Omental fat pad (tissue), 4 donors: ENCODE data around the gene B9D1. TPM values are rescaled to one million over a fixed set of nuclear protein-coding genes. Genes with fewer than 3 reads are reported as not detected.

Experiments
- ATAC-seq: fragments of 150-250 bp; one replicate; pipeline ENCODE4 v1.9.1; 2016; ENCODE audit warnings: mild to moderate bottlenecking, moderate library complexity; ENCODE audit not compliant: low FRiP score
- DNase-seq: peaks from one replicate; pipeline ENCODE4 v3.0.0-alpha.2; 2019; ENCODE audit warnings: low spot score
- total RNA-seq, 4 donors: library from RNA; depleted of rRNA; stranded (reverse); fragments of >200 nt; gene quantifications; one replicate each; pipeline ENCODE4 v1.1.0, GENCODE V29; 2016
- TF ChIP-seq, protein P1 (sequence below), 3 donors: fragments of 450-650 bp; IDR thresholded peaks; one replicate each; pipeline ENCODE4 v1.5.1; 2016 to 2017; ENCODE audit warnings: antibody characterized with exemption in 3 of 3, mild to moderate bottlenecking in 3 of 3, moderate library complexity in 2 of 3

Gene B9D1
- total RNA-seq, 4 donors from 2014 or later: 8.0 to 27.4 (median 18.3) TPM

DNA sequence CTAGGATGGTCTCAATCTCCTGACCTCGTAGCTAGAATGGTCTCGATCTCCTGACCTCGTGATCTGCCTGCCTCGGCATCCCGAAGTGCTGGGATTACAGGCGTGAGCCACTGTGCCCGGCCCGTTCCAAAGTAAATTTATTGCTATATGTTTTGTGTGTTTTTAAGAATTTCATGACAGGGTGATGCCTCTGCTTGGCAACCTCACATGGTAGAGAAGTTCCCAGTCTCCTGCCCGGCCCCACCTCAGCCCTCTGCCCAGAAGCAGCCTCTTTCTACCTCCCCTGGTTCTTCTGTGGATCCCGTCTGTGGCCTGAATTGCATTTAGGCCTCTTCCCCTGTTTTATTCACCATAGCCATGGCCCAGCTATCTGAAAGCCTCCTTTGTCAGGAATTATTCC is 55.0 kb downstream of the B9D1 start:
- TF ChIP-seq, protein P1, sequence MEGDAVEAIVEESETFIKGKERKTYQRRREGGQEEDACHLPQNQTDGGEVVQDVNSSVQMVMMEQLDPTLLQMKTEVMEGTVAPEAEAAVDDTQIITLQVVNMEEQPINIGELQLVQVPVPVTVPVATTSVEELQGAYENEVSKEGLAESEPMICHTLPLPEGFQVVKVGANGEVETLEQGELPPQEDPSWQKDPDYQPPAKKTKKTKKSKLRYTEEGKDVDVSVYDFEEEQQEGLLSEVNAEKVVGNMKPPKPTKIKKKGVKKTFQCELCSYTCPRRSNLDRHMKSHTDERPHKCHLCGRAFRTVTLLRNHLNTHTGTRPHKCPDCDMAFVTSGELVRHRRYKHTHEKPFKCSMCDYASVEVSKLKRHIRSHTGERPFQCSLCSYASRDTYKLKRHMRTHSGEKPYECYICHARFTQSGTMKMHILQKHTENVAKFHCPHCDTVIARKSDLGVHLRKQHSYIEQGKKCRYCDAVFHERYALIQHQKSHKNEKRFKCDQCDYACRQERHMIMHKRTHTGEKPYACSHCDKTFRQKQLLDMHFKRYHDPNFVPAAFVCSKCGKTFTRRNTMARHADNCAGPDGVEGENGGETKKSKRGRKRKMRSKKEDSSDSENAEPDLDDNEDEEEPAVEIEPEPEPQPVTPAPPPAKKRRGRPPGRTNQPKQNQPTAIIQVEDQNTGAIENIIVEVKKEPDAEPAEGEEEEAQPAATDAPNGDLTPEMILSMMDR (IDR thresholded peaks at IDR 0.05): no peak
- ATAC-seq: no peak
- DNase-seq: no peak

DNA sequence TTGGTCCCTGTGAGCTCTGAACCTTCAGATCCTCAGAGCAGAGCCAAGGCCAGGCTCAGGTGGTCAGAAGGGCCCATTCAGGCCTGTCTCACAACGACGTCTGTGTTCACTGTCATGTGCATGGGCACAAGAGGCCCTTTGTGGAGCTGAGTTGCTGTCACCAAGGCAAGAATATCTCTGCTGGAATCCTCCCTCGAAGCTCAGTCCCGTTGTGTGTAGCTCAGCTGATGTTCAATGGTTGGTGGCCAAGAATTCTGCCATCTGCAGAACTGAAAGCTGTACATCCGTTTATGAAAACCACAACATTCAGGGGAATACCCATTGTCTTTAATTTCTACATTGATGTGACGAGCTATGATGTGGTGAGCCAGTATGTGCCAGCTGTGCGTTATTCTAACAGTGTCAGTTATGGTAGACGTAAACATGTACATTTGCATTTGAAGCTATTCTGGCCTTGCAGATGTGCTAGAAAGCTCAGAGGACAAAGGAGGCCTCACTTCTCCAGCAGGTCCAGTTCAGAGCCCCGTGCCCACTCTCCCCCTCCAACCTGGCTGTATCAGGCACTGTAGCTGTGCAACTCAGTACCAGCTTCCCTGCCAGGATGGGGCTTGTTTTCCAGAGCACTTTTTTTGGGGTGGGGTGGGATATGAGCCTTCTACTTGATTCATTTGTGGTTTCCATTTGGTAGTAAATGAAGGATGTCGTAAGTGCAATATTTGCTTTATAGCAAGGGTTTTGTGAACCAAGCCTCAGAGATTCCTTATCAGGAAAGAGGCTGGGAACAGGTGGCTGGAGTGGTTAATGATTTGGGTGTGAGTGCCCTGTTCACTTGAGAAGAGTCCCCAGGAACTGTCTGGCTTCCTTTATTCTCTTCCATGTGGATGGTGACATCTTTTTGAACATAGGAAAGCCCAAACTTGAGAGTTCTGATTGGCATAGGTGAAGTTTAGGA is 56.1 kb downstream of the B9D1 start:
- DNase-seq: no peak

DNA sequence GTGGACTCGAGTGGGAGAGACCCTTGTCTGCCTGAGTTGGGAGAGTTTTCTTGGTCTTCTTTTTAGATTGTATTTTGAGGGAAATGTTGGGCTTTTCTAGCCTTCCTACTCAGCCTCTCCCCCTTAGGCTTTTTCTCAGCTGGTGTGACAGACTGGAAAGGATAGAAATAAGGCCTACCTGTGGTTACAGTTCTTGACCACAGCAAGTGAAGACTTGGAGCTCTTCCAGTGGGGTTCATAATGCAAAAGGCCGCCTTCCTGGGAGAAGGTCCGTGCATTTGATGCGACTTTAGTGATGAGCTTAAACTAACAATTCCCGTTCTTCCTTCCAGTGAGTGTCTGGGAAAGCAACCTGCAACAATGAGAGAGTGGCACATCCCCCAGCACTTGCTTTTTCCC is 56.8 kb downstream of the B9D1 start:
- no peak for DNase-seq
- no peak for ATAC-seq
- TF ChIP-seq, protein P1 (IDR thresholded peaks at IDR 0.05): no peak

More for the DNA sequence above, 56.1 kb downstream of the B9D1 start:
- no peak for ATAC-seq
- TF ChIP-seq, protein P1 (IDR thresholded peaks at IDR 0.05): no peak

DNA sequence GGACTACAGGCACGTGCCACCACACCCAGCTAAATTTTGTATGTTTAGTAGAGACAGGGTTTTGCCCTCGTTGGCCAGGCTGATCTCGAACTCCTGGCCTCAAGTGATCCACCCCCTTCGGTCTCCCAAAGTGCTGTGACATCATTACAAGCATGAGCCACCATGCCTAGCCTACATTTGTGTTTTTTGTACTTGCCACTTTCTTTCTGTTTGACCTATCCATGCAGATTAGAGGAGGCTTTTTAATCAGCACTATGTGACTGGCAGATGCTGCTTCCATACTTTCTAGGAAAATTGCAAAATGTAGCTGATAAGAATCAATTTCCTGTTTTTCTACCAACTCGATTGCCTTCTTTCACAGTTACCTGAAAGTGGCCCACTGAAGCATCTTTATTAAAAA is 57.3 kb downstream of the B9D1 start:
- ATAC-seq (no peak), DNase-seq (no peak)
- TF ChIP-seq, protein P1 (IDR thresholded peaks at IDR 0.05): no peak

DNA sequence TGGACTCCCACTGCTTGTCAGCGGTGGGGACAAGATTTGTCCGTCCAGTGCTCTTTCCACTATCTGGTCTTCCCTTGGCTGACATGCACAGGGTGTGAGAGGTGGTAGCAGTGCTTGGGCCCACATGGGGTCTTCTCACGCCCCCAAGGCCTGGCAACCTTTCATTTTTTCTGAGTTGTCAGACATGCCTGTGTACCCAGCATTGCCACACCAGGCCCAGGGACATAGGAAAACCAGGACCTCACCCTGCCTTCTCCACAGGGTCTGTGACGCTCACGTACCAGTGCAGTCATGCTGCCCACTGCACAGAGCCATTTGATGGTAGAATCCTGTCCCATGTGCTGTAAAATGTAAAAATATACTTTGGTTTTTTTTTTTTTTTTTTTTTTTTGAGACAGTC is 57.8 kb downstream of the B9D1 start:
- TF ChIP-seq, protein P1 (IDR thresholded peaks at IDR 0.05): no peak
- ATAC-seq (no peak), DNase-seq (no peak)

DNA sequence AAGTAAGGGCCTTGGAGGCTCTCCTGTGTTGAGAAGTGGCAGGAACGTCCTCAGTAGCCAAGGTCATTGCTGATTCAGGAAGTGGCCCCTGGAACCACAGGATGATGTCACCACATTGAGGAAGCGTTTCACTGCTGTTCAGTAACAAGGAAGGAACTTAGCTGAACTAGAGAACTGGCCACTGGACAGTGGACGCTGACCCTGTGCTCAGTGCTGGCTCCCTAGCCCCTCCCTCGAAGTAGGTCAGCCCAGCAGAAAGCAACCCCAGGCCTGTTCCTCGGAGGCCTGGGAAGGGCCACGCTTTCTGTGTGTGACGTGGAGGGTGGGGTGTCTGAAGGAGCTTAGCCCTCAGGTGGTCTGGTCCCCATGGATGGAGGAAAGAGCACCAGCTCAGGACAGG is 58.3 kb downstream of the B9D1 start:
- no peak for DNase-seq
- ATAC-seq: no peak
- TF ChIP-seq, protein P1 (IDR thresholded peaks at IDR 0.05): no peak

DNA sequence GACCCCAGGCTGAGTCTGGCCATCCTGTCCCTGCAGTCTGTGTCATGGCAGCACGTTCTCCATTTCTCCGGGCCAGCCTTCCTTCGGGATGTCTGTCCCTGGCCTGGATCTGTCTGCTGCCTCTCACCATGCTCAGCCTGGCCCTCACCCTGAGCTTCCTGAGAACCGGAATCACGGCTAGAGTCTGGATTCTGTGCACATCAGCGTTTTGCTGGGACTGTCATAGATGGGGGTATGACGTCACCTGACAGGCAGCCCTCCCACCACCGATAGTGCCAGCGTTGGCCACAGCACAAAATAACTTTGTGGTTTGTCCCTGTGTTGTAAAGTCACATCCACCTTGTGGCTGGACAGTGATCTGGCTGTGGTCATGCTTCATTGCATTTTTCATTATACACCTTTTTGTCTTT is 59.2 kb downstream of the B9D1 start:
- TF ChIP-seq, protein P1 (IDR thresholded peaks at IDR 0.05): no peak
- no peak for ATAC-seq
- no peak for DNase-seq
